ENCODE data around the gene DLG2.

GRCh38 chr11:83659466-83659865, 1967.7 kb downstream of the DLG2 start:
- TF ChIP-seq ATF1 (CRISPR knock-in tag; IDR thresholded peaks at IDR 0.05) (no peak), CTCF (IDR thresholded peaks at IDR 0.05) (no peak), JUN (CRISPR knock-in tag; IDR thresholded peaks at IDR 0.05) (no peak), CBFB (CRISPR knock-in tag; IDR thresholded peaks at IDR 0.05; ENCODE audit: low read depth) (no peak), ZBTB21 (CRISPR knock-in tag; IDR thresholded peaks at IDR 0.05; ENCODE audit: borderline replicate concordance) (no peak), SP1 (CRISPR knock-in tag; conservative IDR thresholded peaks at IDR 0.05) (no peak), PREB (CRISPR knock-in tag; IDR thresholded peaks at IDR 0.05; ENCODE audit: borderline replicate concordance) (no peak), E2F1 (CRISPR knock-in tag; IDR thresholded peaks at IDR 0.05) (no peak), ATF6 (CRISPR knock-in tag; IDR thresholded peaks at IDR 0.05) (no peak), PRDM15 (CRISPR knock-in tag; IDR thresholded peaks at IDR 0.05) (no peak), ESRRA (CRISPR knock-in tag; IDR thresholded peaks at IDR 0.05; ENCODE audit: borderline replicate concordance) (no peak), GABPB1 (CRISPR knock-in tag; IDR thresholded peaks at IDR 0.05) (no peak), GRHL2 (CRISPR knock-in tag; IDR thresholded peaks at IDR 0.05; ENCODE audit: insufficient replicate concordance, severe bottlenecking) (no peak)

Measured in WTC11 (cell line).